ENCODE measurements around the gene VARS2.
A peak's percentile ranks its signal among the peaks of the same experiment; 100 is the strongest.
"Not testable (repeated sequence)": the region's sequence is repeated elsewhere in the genome, so short reads cannot be mapped to it uniquely, and the experiment has no call there.

Gene VARS2

GRCh38 chr6:30914076-30914853 is at the start of gene VARS2:
VARS2 (plus strand) TSS chr6:30914238; CDS start chr6:30914837, 599 bp downstream.
- peak; percentile 63 for DNase-seq (ENCODE audit: low read depth)

GRCh38 chr6:30864325-30864724 is 49.7 kb upstream of the VARS2 start:
- DNase-seq (ENCODE audit: low read depth): no peak

GRCh38 chr6:30869241-30869749 is 44.7 kb upstream of the VARS2 start:
- DNase-seq (ENCODE audit: low read depth): not testable (repeated sequence)

- no peak for DNase-seq (ENCODE audit: low read depth)
Observed at GRCh38 chr6:30870546-30870945, 43.5 kb upstream of the VARS2 start.

GRCh38 chr6:30871592-30872183 is 42.4 kb upstream of the VARS2 start:
- DNase-seq (ENCODE audit: low read depth): no peak

GRCh38 chr6:30873137-30873640 is 40.8 kb upstream of the VARS2 start:
- DNase-seq (ENCODE audit: low read depth): no peak

GRCh38 chr6:30873795-30874194 is 40.2 kb upstream of the VARS2 start:
- not testable (repeated sequence) for DNase-seq (ENCODE audit: low read depth)

- no peak for DNase-seq (ENCODE audit: low read depth)
Observed at GRCh38 chr6:30875244-30876038, 38.6 kb upstream of the VARS2 start.

GRCh38 chr6:30876039-30876730 is 37.9 kb upstream of the VARS2 start:
- no peak for DNase-seq (ENCODE audit: low read depth)

GRCh38 chr6:30877419-30878262 is 36.4 kb upstream of the VARS2 start:
- DNase-seq (ENCODE audit: low read depth): peak; percentile 58

- DNase-seq (ENCODE audit: low read depth): no peak
Observed at GRCh38 chr6:30879684-30880427, 34.2 kb upstream of the VARS2 start.

DNA sequence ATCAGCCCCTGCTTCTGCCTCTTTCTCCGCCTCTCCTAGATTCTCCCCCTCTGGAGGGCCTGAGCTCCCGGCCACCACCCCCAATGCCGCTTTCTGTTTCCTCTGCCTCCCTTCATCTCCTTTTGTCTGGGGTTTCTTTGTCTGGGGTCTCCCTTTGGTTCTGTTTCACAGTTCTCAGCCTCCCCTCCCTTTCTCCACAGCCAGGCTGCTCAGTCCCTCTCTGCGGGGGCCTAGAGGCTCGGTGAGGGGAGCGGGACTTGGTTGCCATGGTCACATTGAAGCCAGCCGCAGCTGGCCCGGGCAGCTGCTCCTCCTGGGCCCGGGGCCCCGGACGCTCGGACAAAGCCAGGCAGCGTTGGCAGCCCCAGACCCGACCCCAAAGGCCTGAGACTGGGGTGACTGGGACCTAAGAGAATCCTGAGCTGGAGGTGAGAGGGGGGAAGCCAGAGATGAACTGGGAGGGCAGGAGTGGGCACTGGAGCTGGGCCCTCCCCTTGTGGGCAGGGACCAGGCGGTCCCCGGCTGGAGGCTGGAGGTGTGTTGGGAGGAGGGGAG is 33.3 kb upstream of the VARS2 start:
- no peak for DNase-seq (ENCODE audit: low read depth)

DNA sequence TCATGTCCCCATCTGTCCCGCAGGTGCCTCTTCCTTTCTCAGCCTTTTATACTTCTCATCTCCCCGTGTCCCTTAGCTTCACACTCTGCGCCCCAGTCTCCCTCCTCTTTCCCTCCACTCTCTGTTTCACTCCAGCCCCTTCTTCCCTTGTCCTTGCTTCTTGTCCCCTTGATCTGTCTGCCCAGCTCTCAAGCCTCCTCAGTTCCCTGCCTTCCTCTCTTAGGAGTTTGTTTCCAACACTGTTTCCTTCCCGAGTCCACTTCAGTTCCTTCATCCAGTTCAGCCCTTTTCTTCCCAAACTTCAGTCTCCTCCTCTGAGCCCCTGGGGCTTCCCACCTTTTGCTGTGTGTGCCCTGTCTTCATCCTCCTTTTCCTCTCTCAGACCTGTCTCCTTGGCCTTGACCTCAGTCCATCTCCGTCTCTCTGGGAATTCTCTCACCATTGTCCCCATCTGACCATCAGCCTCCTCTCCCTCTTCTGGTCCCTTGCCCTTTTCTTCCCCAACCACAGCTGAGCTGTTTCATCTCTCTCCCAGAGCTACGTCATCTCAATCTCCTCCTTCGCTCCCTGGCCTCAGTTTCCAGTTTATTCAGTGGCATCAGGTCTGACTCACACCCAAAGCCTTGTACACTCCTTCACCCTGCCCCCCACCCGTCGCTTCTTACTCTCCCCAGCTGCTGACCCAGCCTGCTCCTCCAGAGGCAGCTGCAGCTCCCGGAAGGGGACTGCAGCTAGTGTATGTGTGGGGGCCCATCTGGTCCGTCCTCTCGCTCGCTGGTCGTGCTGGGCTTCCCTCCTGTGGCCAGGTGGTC is 32.4 kb upstream of the VARS2 start:
- DNase-seq (ENCODE audit: low read depth): no peak

DNA sequence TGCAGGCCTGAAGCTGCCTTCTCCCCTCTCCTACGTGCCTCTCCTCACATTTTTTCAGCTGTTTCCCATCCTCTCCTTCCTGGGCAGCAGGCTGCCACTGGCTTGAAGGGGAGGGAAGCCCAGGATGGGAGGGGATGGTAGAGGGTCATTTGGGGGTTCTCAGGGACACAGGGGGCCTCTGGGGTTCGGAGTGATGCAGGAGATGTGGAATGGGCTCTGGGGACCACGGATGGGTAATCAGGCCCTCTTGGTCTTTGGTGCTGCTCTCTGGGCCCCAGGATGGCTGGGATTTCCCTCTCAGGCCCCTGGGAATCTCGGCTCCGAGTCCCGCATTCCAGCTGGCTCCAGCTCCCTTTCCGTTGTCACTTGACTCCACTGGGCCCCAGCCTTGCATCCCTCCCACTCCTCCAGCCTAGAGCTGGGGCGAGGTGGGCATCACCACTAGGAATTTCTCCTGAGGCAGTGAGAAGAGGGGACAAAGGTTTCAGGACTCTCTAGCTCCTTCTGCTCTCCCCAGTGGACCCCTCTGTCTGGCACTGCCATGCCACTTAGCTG is 31.8 kb upstream of the VARS2 start:
- no peak for DNase-seq (ENCODE audit: low read depth)

DNA sequence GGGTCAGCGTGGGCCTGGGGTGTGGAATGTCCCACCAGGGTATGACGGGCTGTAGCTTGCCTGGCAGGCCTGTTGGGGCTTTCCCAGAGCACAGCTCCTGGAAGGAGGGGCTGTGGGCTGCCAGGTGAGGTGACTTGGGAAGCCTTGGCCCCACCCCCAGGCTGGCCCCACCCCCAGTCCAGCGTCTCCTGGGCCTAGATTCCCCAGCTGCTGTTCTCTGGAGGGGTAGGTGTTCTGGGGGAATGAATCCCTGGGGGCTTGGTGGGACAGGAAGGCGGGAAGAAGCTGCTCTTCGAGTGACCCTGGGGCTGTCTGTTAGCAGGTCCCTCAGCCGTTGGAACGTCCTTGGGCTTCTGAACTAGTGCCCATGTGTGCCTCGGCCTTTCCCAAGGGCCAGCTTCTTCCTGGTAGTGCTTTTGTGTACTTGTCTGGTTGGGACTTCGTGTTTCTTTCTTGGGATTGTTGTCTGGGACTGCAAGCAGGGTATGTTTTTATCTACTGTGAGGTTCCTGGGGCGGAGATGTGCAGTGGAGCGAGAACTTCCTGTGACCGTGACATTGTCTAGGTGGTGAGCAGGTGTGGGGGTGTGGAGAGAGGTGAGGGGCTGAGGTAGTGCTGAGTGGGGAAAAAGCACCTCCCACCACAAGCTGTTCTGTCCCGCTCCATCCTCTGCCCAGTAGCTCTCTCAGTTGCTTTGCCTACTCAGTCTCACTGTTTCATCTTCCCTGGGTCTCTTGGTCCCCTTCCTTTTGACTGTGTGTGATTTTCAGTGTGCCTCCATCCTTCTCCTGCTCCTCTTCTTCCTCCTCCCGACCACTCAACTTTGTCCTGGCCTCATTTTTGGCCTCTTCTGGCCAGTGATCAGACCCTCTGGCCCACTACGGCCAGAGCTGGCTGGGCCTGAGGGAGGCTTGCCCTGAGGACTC is 31.0 kb upstream of the VARS2 start:
- no peak for DNase-seq (ENCODE audit: low read depth)

- DNase-seq (ENCODE audit: low read depth): no peak
Observed at GRCh38 chr6:30883685-30884520, 30.1 kb upstream of the VARS2 start, which contains the start of gene DDR1. DDR1 (plus strand) TSS chr6:30884519; CDS start chr6:30888730, 4,211 bp downstream.

Data from HS-5 (cell line).